Measurements from ENCODE around the gene TSPAN16.

TSPAN16 gene

DNA sequence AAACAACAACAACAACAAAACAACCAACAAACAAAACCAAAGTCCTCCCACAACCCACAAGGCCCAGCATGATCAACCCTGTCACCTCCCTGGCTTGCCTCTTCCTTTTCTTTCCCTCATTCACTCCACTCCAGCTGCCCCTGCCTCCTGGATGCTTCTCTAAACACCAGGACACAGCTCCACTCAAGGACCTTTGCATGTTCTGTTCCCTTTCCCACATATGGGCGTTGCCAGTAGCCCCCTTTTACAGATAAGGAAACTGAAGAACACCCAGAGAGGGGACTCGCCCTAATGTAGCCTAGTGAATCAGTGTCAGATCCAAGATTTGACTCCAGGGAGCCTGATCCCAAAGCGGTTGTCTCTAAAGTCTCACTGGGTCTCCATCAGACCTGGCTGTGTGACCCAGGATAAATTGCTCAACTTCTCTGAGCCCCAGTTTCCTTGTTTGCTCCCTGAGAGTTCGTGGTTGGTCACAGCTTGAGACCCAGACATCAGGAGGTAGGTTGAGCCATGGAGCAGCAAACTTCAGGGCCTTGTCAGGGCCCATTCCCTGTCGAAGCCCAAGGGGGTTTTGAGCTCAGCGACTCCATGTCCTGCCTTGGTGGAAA is 30.7 kb upstream of the TSPAN16 start:
- ATAC-seq = no peak
- TF ChIP-seq RARB (CRISPR knock-in tag; IDR thresholded peaks at IDR 0.05) = no peak
- no peak for TF ChIP-seq ESRRG (CRISPR knock-in tag; IDR thresholded peaks at IDR 0.05)
- TF ChIP-seq, protein P1, sequence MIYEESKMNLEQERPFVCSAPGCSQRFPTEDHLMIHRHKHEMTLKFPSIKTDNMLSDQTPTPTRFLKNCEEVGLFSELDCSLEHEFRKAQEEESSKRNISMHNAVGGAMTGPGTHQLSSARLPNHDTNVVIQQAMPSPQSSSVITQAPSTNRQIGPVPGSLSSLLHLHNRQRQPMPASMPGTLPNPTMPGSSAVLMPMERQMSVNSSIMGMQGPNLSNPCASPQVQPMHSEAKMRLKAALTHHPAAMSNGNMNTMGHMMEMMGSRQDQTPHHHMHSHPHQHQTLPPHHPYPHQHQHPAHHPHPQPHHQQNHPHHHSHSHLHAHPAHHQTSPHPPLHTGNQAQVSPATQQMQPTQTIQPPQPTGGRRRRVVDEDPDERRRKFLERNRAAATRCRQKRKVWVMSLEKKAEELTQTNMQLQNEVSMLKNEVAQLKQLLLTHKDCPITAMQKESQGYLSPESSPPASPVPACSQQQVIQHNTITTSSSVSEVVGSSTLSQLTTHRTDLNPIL (CRISPR knock-in tag; IDR thresholded peaks at IDR 0.05; ENCODE audit: low read depth) = no peak
- TF ChIP-seq TOX (CRISPR knock-in tag; IDR thresholded peaks at IDR 0.05; ENCODE audit: borderline replicate concordance) = no peak
- TF ChIP-seq GLIS3 (CRISPR knock-in tag; IDR thresholded peaks at IDR 0.05) = no peak
- no peak for TF ChIP-seq CSDC2 (CRISPR knock-in tag; IDR thresholded peaks at IDR 0.05)
- no peak for TF ChIP-seq ZNF70 (CRISPR knock-in tag; IDR thresholded peaks at IDR 0.05)
- no peak for TF ChIP-seq ZNF8 (CRISPR knock-in tag; IDR thresholded peaks at IDR 0.05)
- TF ChIP-seq, protein P2, sequence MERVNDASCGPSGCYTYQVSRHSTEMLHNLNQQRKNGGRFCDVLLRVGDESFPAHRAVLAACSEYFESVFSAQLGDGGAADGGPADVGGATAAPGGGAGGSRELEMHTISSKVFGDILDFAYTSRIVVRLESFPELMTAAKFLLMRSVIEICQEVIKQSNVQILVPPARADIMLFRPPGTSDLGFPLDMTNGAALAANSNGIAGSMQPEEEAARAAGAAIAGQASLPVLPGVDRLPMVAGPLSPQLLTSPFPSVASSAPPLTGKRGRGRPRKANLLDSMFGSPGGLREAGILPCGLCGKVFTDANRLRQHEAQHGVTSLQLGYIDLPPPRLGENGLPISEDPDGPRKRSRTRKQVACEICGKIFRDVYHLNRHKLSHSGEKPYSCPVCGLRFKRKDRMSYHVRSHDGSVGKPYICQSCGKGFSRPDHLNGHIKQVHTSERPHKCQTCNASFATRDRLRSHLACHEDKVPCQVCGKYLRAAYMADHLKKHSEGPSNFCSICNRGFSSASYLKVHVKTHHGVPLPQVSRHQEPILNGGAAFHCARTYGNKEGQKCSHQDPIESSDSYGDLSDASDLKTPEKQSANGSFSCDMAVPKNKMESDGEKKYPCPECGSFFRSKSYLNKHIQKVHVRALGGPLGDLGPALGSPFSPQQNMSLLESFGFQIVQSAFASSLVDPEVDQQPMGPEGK (CRISPR knock-in tag; IDR thresholded peaks at IDR 0.05; ENCODE audit: borderline replicate concordance) = no peak
- no peak for TF ChIP-seq SNAI2 (CRISPR knock-in tag; IDR thresholded peaks at IDR 0.05)
- TF ChIP-seq BACH2 (CRISPR knock-in tag; IDR thresholded peaks at IDR 0.05; ENCODE audit: borderline replicate concordance) = no peak
- TF ChIP-seq ZFP3 (CRISPR knock-in tag; IDR thresholded peaks at IDR 0.05) = no peak

- TF ChIP-seq PPARA (CRISPR knock-in tag; IDR thresholded peaks at IDR 0.05; ENCODE audit: borderline replicate concordance) (no peak), OSR1 (CRISPR knock-in tag; IDR thresholded peaks at IDR 0.05) (no peak), ZFP3 (CRISPR knock-in tag; IDR thresholded peaks at IDR 0.05) (no peak), GLIS3 (CRISPR knock-in tag; IDR thresholded peaks at IDR 0.05) (no peak), CSDC2 (CRISPR knock-in tag; IDR thresholded peaks at IDR 0.05) (no peak), ESRRG (CRISPR knock-in tag; IDR thresholded peaks at IDR 0.05) (no peak)
Measured at GRCh38 chr19:11265785-11266236, 30.1 kb upstream of the TSPAN16 start.

DNA sequence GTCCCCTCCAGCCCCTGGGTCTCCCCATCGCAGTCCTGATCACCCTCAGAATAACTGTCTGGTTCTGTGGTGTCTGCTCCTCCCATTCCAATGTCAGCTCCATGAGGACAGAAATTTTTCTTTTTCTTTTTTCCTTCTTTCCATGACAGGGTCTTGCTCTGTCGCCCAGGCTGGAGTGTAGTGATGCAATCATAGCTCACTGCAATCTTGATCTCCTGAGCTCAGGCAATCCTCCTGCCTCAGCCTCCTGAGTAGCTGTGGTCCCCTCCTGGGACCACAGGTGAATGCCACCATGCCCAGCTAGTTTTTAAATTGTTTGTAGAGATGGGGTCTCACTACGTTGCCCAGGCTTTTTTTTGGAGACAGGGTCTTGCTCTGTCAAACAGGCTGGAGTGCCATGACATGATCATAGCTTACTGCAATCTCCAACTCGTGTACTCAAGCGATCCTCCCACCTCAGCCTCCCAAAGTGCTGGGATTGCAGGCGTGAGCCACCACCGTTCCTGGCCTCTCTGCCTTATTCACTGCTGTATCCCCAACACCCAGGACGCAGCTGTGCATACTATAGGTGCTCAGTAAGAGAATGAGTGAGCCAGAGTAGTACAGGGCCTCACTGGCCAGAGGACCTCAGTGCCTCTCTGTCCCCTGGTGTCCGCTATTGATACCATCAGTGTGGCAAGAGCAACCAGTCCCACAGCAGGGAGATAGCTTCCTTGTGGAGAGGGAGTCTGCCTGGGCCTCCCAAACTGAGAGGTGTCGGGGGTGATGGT is 28.5 kb upstream of the TSPAN16 start:
- no peak for TF ChIP-seq POU6F1 (CRISPR knock-in tag; IDR thresholded peaks at IDR 0.05; ENCODE audit: borderline replicate concordance, low read depth)
- TF ChIP-seq ARNTL (CRISPR knock-in tag; IDR thresholded peaks at IDR 0.05; ENCODE audit: borderline replicate concordance, low read depth) = no peak
- TF ChIP-seq RARB (CRISPR knock-in tag; IDR thresholded peaks at IDR 0.05) = no peak
- no peak for TF ChIP-seq TSHZ2 (CRISPR knock-in tag; IDR thresholded peaks at IDR 0.05)
- no peak for TF ChIP-seq ESRRG (CRISPR knock-in tag; IDR thresholded peaks at IDR 0.05)
- TF ChIP-seq ZNF70 (CRISPR knock-in tag; IDR thresholded peaks at IDR 0.05) = no peak
- TF ChIP-seq BACH2 (CRISPR knock-in tag; IDR thresholded peaks at IDR 0.05; ENCODE audit: borderline replicate concordance) = no peak
- ATAC-seq = no peak

More at GRCh38 chr19:11265785-11266236, 30.1 kb upstream of the TSPAN16 start:
- no peak for ATAC-seq

DNA sequence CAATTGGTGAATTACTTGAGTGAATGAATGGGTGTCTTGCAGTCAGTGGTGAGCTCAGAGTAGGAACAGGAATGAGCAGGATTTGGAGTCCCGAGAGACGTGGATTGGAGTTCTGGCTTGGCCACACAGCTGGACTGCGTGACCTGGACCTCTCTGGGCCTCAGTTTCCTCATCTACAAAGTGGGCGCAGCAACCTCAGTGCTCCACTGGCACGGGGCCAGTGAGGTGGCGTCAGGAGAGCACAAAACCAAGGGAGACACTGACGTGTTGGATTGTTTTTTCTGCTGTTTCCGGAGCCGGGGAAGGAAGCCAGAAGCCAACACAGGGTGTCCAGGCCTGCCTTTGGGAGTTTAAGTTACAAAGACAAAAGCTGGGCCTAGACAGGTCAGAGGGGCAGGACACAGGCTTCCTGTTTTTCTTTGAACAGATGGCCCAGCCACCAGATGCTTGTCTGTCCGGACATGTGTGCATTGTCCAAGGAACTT is 27.1 kb upstream of the TSPAN16 start:
- TF ChIP-seq ISL1 (CRISPR knock-in tag; IDR thresholded peaks at IDR 0.05) = no peak
- no peak for TF ChIP-seq ZC3H10 (CRISPR knock-in tag; IDR thresholded peaks at IDR 0.05)
- TF ChIP-seq TCF4 (CRISPR knock-in tag; IDR thresholded peaks at IDR 0.05; ENCODE audit: borderline replicate concordance) = peak; percentile 82; the same call in 1 of the 2 replicates
- TF ChIP-seq PPARA (CRISPR knock-in tag; IDR thresholded peaks at IDR 0.05; ENCODE audit: borderline replicate concordance) = no peak
- TF ChIP-seq, protein P1 (CRISPR knock-in tag; IDR thresholded peaks at IDR 0.05; ENCODE audit: low read depth) = 0 out of 2 replicates have a peak, but pooled peaks have one; percentile 17
- no peak for TF ChIP-seq ESRRG (CRISPR knock-in tag; IDR thresholded peaks at IDR 0.05)
- TF ChIP-seq ZFP3 (CRISPR knock-in tag; IDR thresholded peaks at IDR 0.05) = no peak
- TF ChIP-seq RARB (CRISPR knock-in tag; IDR thresholded peaks at IDR 0.05) = no peak
- TF ChIP-seq, protein P3, sequence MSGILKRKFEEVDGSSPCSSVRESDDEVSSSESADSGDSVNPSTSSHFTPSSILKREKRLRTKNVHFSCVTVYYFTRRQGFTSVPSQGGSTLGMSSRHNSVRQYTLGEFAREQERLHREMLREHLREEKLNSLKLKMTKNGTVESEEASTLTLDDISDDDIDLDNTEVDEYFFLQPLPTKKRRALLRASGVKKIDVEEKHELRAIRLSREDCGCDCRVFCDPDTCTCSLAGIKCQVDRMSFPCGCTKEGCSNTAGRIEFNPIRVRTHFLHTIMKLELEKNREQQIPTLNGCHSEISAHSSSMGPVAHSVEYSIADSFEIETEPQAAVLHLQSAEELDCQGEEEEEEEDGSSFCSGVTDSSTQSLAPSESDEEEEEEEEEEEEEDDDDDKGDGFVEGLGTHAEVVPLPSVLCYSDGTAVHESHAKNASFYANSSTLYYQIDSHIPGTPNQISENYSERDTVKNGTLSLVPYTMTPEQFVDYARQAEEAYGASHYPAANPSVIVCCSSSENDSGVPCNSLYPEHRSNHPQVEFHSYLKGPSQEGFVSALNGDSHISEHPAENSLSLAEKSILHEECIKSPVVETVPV (CRISPR knock-in tag; IDR thresholded peaks at IDR 0.05) = 0 out of 2 replicates have a peak, but pooled peaks have one; percentile 52
- ATAC-seq = peak; percentile 80
